ENCODE data around the gene NRG3.

DNA sequence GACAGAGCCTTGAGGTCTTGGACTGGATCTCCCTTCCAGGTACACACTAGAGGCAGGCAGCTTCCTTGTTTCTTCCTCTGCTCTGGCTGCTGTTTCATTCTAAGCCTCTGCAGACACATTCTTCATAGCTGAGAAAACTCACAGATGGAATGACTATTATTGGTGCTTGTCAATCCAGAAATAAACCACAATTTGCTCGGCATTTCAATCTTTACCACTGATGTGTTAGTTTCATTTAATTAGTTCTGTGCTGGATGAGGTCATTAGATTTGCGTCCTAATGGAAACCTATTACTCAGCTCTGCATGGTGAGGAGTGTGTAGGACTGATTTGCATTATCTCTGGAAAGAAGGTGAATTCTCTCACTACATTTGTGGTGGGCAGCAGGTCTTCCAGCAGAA is 392.5 kb downstream of the NRG3 start:
- TF ChIP-seq ZNF565 (CRISPR knock-in tag; conservative IDR thresholded peaks at IDR 0.05; ENCODE audit: low read depth) (no peak), ISL1 (CRISPR knock-in tag; IDR thresholded peaks at IDR 0.05) (no peak)
